HG03064 (cell line): ENCODE results near the gene ATOSA.

Experiments
- ATAC-seq: cut with Tn5 transposase; IDR thresholded peaks from one replicate; pipeline ENCODE4 v1.9.1; 2021; ENCODE audit warnings: low read depth; ENCODE audit not compliant: unreplicated experiment

ATOSA gene

DNA sequence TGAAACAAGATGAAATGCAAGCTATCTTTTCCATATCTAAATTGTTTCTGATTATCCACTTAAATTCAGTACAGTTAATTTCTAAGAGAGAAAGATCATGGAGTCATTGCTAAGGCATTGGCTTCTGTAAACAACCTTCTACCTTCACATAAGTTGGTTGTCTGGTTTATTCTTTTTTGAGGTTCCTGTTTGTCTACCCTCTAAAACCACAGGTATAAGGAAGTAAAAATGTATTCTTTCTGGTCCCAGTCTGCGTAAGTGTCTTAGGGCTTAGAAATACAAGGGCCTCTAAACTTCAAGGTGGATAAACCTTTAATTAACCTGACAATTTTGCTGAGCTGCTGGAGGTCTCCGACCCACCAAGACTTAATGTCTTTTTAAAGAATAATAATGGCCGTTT lies 3.6 kb upstream of the ATOSA start:
- no peak for ATAC-seq

GRCh38 chr15:52682200-52682599 lies 3.0 kb upstream of the ATOSA start:
- ATAC-seq: no peak

DNA sequence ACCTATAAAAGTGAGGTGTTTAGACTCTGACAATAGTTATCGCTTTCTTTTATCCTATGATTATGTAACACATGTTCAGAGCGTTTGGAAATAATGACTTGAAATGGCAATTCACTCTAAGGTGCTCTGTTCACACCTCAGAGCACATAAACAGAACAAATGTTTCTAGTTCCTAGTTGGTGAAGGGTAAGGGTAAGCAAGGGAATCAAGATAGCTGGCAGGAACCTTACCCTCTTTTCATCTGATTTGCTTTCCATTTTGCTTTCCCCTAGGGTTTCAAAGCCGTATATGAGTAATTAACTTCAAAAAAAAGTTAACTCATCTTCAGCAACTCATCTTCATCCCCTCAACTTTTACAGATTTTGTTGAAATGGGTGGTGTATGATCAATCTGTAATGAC lies 2.3 kb upstream of the ATOSA start:
- no peak for ATAC-seq

- ATAC-seq: no peak
Measured at GRCh38 chr15:52680761-52681160, 1.6 kb upstream of the ATOSA start.

- no peak for ATAC-seq
Measured at GRCh38 chr15:52680041-52680391, 828 bp upstream of the ATOSA start.

DNA sequence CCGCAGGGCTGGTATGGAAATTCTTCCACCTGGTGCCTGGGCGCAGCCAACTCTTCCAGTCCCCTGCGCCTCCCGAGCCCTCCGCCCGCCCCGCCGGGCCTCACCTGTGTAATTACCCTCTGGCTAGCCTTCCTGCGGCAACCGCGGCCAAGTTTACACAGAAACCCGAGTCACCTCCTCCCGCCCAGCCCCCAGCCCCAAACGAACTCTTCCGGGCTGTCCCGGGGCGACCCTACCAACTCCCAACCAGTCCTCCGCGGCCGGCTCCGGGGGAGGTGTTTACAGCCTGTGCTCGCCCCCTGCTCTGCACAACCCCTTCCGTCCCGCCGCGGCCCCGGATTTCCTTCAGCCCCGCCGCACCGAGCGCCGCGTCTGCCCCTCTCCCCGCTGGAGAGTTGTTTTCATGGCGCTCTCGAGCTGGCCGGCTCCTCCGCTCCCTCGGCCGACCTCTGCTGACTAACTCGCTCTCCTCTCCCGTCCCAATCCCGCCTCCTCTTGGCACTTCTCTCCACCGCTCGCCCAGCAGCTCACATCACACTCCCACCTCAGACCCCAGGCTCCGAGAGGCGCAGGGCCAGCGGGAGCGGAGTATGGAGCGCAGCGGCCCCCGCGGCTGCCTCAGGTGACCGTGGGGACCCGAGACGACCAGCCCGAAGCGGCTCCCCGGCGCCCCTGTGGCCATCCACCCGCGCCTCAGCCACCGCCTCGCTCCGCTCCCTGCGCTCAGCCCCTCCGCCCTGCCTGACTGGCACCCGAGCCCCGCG lies 538 bp downstream of the ATOSA start:
- ATAC-seq: peak; percentile 13

- ATAC-seq: peak; percentile 44
Measured at GRCh38 chr15:52677593-52678467, 1.4 kb downstream of the ATOSA start.

GRCh38 chr15:52674831-52675230 lies 4.4 kb downstream of the ATOSA start:
- ATAC-seq: no peak

GRCh38 chr15:52673734-52674133 lies 5.5 kb downstream of the ATOSA start:
- ATAC-seq: no peak

DNA sequence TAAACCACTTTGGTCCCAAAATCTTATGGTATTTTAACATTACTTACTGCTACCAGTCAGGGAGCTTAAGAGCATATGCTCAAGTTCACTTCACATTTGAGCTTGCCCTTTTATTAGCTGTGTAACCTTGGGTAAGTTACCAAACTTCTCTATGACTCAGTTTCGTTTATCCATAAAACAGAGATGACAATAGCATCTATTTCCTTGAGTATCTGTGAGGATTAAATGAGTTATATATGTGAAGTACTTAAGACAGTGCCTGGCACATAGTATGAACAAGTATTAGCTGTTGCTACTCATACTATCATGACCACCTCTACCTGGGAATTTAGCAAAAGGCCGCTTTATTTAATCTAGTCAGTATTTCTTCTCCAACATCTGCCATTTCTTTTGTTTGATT lies 5.9 kb downstream of the ATOSA start:
- ATAC-seq: no peak

DNA sequence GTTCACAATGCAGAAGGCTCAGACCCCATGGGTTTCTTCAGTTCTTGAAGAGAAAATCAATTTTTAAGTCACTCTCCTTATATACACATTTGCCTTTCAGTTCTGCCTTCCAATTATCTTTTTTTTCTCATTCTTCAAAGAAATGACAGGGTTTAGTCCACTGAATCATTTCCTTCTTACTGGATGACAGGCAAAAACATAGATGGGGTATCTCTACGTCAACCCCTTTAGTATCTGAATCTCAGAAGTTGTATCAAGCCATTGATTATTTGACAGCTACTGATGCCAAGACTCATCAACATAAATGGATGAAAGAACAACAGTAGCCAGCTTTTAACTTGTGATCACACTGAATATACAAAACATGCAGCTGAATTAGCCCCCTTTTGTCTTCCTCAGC lies 6.5 kb downstream of the ATOSA start:
- no peak for ATAC-seq

GRCh38 chr15:52670087-52670486 lies 9.1 kb downstream of the ATOSA start:
- no peak for ATAC-seq

DNA sequence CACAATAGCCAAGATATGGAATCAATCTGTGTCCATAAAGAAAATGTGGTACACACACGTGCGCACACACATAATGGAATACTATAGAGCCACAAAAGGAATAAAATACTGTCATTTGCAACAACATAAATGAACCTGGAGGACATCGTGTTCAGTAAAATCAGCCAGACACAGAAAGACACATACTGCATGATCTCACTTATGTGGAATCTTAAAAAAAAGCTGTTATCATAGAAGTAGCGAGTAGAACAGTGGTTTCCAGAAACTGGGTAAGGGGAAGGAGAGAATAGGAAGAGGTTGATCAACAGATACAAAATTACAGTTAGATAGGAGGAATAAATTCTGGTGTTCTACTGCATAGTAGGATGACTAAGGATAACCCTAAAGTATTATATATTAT lies 11.1 kb downstream of the ATOSA start:
- ATAC-seq: no peak

GRCh38 chr15:52667597-52667996 lies 11.6 kb downstream of the ATOSA start:
- ATAC-seq: peak; percentile 81

GRCh38 chr15:52663536-52664294 lies 15.5 kb downstream of the ATOSA start:
- no peak for ATAC-seq

DNA sequence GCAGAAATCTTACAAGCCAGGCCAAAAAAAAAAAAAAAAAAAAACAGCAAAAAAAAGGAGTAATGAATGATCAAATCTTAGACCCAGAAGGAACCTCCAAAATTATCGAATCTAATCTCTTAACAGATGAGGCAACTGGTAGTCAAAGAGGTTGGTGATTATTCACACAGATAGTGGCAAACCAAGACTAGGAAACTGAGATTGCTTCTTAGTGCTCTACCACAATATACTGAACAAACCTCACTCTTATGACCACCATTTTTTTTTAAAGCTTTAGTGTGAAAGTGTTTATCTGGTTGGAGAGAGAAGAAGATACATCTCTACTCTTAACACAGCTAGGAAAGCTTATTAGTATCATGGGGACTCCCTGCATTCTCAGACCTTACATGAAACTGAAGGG lies 17.3 kb downstream of the ATOSA start:
- ATAC-seq: no peak

DNA sequence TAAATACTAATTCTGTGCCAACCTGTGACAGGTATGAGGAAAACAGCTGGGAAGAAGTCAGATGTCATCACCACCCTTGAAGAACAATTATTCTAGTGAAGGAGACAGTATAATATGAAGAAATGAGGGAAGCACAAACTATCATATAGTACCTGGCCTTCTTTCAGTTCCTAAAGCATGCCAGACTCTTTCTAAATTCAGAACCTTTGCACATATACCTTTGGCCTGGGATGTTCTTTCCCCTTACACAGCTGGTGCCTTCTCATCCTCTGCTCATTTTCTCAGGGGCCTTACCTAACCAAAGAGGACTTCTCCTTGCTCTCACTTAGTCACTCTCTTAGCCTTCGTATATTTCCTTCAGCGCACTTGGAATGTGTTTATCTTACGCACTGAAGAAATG lies 19.0 kb downstream of the ATOSA start:
- no peak for ATAC-seq

- ATAC-seq: peak; percentile 89
Measured at GRCh38 chr15:52658955-52659354, 20.2 kb downstream of the ATOSA start.

- ATAC-seq: no peak
Measured at GRCh38 chr15:52657338-52657737, 21.9 kb downstream of the ATOSA start.

- no peak for ATAC-seq
Measured at GRCh38 chr15:52656412-52656811, 22.8 kb downstream of the ATOSA start.

DNA sequence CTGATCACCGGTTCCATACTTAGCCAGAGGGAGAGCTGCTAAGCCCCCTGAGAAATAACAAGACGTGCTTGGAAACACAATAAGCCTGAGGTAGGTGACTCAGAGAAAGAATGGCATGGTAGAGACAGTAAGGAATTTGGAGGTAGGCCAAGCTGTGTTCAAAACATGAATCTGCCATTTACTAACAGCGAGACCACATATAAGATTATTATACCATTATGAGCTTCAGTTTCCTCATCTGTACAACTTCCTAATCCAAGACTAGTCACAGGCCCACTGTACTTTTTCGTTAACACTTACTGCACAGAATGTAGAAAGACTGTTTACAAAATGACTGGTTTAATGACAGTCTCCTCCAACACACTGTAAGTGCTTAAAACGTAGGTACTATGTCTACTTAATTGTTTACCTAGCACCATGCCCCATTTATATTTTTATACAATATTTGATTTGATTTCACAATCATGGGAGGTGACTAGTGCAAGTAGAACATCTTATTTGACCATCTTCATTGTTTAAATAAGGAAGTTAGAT lies 25.7 kb downstream of the ATOSA start:
- no peak for ATAC-seq
